Measurements from ENCODE around the gene ENDOG. TPM values are rescaled to one million over a fixed set of nuclear protein-coding genes. Genes with fewer than 3 reads are reported as not detected.
"Not testable (repeated sequence)": the region's sequence is repeated elsewhere in the genome, so short reads cannot be mapped to it uniquely, and the experiment has no call there.

The ENDOG gene
- total RNA-seq, 2 donors from 2014 or later, result 29.9 to 87.2 TPM

DNA sequence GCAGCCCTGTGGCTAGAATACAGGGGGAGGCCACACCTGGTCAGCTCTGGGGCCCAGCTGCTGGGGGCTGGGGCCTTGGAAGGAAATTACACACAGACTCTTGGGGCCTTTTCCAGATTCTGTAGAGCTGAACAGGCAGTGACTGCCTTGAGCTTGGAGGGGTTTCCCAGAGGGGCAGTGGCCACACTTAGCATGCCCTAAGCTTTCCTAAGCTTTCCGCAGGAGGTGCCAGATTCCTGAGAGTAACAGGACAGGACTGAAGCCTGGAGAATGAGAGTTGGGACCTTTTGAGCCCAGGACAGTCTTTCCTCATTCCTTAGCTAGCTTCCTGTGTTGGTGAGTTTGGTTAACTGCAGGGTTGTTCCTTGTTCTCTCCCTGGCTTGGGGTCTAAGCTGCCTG lies 29.9 kb upstream of the ENDOG start:
- Histone ChIP-seq H3K27me3 (replicated peaks; ENCODE audit: insufficient read depth) (no peaks in the 10 kb centered on the region), H3K4me3 (peak overlapping the region in 1 of 2 donors; percentile 96), H3K9me3 (no peaks in the 10 kb centered on the region), H3K4me1 (replicated peaks) (peaks cover 7% of the 10 kb centered on the region), H3K27ac (no peak overlapping the region), H3K36me3 (peaks cover 4 to 14% of the 10 kb centered on the region in 2 donors)
- no peak for DNase-seq (ENCODE audit: low spot score)
- 87% methylated on average over 1 of the region's 1 CpG for WGBS
- intact Hi-C loops (cut with DNase I), result no loop called here
- TF ChIP-seq POLR2A (IDR thresholded peaks at IDR 0.05) (no peak), POLR2AphosphoS5 (IDR thresholded peaks at IDR 0.05) (no peak)
- TF ChIP-seq, protein P1, sequence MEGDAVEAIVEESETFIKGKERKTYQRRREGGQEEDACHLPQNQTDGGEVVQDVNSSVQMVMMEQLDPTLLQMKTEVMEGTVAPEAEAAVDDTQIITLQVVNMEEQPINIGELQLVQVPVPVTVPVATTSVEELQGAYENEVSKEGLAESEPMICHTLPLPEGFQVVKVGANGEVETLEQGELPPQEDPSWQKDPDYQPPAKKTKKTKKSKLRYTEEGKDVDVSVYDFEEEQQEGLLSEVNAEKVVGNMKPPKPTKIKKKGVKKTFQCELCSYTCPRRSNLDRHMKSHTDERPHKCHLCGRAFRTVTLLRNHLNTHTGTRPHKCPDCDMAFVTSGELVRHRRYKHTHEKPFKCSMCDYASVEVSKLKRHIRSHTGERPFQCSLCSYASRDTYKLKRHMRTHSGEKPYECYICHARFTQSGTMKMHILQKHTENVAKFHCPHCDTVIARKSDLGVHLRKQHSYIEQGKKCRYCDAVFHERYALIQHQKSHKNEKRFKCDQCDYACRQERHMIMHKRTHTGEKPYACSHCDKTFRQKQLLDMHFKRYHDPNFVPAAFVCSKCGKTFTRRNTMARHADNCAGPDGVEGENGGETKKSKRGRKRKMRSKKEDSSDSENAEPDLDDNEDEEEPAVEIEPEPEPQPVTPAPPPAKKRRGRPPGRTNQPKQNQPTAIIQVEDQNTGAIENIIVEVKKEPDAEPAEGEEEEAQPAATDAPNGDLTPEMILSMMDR (IDR thresholded peaks at IDR 0.05), result no peak

DNA sequence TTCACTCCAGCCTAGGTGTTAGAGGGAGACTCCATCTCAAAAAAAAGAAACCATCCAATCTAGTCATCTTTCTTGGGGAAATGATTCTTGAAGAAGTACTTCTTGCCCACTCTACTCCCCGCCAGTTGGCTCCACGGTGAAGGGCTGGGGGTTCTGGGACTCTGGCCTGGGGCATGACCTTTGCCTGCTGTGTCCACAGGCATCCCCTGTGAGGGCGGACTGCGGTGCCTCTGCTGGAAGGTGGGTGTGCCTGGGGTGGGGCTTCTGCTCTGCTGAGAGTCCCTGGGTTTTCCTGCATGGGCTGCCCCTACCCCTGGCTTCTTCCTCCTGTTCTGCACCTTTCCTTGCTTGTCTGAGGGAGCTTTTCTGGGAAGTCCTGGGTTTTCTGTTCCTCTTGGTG lies 27.8 kb upstream of the ENDOG start:
- H3K36me3 ChIP-seq, result peaks cover 4 to 14% of the 10 kb centered on the region in 2 donors
- 96% methylated on average over 4 of the region's 4 CpGs for WGBS
- no peak overlapping the region for H3K4me3 ChIP-seq
- TF ChIP-seq POLR2A (IDR thresholded peaks at IDR 0.05), result no peak
- TF ChIP-seq, protein P1 (IDR thresholded peaks at IDR 0.05), result no peak
- TF ChIP-seq POLR2AphosphoS5 (IDR thresholded peaks at IDR 0.05), result no peak
- intact Hi-C loops (cut with DNase I), result no loop called here
- H3K27me3 ChIP-seq (replicated peaks; ENCODE audit: insufficient read depth), result no peaks in the 10 kb centered on the region
- no peaks in the 10 kb centered on the region for H3K9me3 ChIP-seq
- H3K4me1 ChIP-seq (replicated peaks), result peaks cover 7% of the 10 kb centered on the region
- H3K27ac ChIP-seq, result no peak overlapping the region
- no peak for DNase-seq (ENCODE audit: low spot score)

DNA sequence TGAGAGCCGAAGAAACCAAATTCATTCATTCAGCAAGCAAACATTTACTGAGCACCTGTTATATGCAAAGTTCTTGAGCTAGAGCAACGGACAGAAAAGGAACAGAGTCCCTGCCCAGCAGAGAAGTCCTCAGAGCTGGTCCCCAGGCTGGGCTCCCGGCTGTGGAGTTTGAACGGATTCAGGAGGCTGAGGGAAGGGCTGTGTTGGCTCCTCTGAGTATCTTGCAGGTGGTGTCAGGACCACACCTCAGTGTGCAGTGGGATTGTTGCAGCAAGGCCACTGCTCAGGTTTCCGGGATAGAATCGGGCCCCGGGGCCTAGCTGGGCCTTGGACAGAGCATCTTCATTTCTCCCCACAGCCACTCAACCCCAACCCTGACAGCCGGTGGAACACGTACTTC lies 26.2 kb upstream of the ENDOG start:
- H3K9me3 ChIP-seq, result no peaks in the 10 kb centered on the region
- 89% methylated on average over 9 of the region's 9 CpGs for WGBS
- peaks cover 7% of the 10 kb centered on the region for H3K4me1 ChIP-seq (replicated peaks)
- H3K27me3 ChIP-seq (replicated peaks; ENCODE audit: insufficient read depth), result no peaks in the 10 kb centered on the region
- H3K27ac ChIP-seq, result no peak overlapping the region
- DNase-seq (ENCODE audit: low spot score), result no peak
- intact Hi-C loops (cut with DNase I), result no loop called here
- TF ChIP-seq, protein P1 (IDR thresholded peaks at IDR 0.05), result no peak
- TF ChIP-seq POLR2A (IDR thresholded peaks at IDR 0.05) (no peak), POLR2AphosphoS5 (IDR thresholded peaks at IDR 0.05) (no peak)
- H3K4me3 ChIP-seq, result no peak overlapping the region
- H3K36me3 ChIP-seq, result peaks cover 7 to 14% of the 10 kb centered on the region in 2 donors

DNA sequence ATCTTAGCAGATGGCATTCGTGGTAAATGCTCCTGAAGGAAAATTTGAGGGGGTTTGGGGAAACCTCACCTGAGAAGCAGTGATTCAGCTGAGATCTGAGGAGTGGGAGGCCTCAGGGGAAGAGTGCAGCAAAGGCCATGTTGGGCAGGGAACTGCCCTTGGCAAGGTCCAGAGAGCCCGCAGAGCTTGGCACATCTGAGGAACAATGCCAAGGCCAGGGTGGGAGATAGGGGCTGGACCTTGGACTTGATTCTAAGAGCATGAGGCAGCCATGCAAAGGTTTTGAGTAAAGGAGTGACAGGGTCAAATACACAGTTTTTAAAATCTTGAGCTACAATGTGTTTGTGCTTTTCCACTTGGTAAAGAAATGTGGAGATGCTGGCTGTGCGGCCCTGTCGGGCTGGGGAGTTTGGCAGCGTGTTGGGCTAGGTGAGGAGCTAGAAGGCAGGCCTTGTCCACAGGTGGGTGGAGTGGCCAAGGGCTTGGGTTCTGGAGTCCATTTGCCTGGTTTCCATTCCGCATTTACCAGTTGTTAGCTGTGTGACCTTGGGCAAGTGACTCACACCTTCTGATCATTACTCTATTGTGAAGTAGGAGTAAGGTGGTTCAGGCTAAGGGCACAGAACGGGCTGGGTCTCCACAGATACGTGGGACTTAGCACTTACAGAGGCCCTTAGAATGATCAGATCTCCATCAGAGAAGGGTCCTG lies 25.2 kb upstream of the ENDOG start:
- intact Hi-C loops (cut with DNase I), result no loop called here
- H3K27ac ChIP-seq, result no peak overlapping the region
- no peak for DNase-seq (ENCODE audit: low spot score)
- TF ChIP-seq POLR2AphosphoS5 (IDR thresholded peaks at IDR 0.05) (no peak), POLR2A (IDR thresholded peaks at IDR 0.05) (no peak)
- TF ChIP-seq, protein P1 (IDR thresholded peaks at IDR 0.05), result no peak
- peaks cover 3% of the 10 kb centered on the region for H3K4me1 ChIP-seq (replicated peaks)
- WGBS, result 87% methylated on average over 8 of the region's 8 CpGs
- H3K36me3 ChIP-seq, result peaks cover 10 to 14% of the 10 kb centered on the region in 2 donors
- no peak overlapping the region for H3K4me3 ChIP-seq
- no peaks in the 10 kb centered on the region for H3K9me3 ChIP-seq
- H3K27me3 ChIP-seq (replicated peaks; ENCODE audit: insufficient read depth), result no peaks in the 10 kb centered on the region

DNA sequence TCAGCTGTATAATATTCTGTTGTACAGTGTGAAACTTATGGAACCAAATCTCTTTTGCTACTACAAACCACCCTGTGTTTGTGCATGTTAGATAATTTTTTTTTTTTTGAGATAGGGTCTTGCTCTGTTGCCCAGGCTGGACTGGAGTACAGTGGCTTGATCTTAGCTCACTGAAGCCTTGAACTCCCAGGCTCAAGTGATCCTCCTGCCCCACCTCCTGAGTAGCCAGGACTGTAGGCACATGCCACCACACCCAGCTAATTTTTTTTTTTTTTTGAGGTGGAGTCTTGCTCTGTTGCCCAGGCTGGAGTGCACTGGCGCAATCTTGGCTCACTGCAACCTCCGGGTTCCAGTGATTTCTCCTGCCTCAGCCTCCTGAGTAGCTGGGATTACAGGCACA lies 23.3 kb upstream of the ENDOG start:
- H3K4me1 ChIP-seq (replicated peaks); H3K27ac ChIP-seq; DNase-seq (ENCODE audit: low spot score); H3K4me3 ChIP-seq; H3K9me3 ChIP-seq; H3K27me3 ChIP-seq (replicated peaks; ENCODE audit: insufficient read depth); intact Hi-C loops (cut with DNase I): not testable (repeated sequence)
- H3K36me3 ChIP-seq, result peaks cover 10 to 14% of the 10 kb centered on the region in 2 donors
- 48% methylated on average over 2 of the region's 2 CpGs for WGBS
